GM19438 (cell line): ENCODE measurements around the gene FAM120B.

ENCODE experiments used
- ATAC-seq: cut with Tn5 transposase; IDR thresholded peaks from one replicate; pipeline ENCODE4 v1.9.1; 2021; ENCODE audit warnings: low read depth; ENCODE audit not compliant: unreplicated experiment

FAM120B gene

GRCh38 chr6:170437719-170438401 lies 131.3 kb downstream of the FAM120B start:
- no peak for ATAC-seq

GRCh38 chr6:170438402-170438753 lies 131.8 kb downstream of the FAM120B start:
- peak; percentile 97 for ATAC-seq

- no peak for ATAC-seq
These were observed 132.3 kb downstream of the FAM120B start for GRCh38 chr6:170438861-170439260.

- ATAC-seq, result no peak
These were observed 133.1 kb downstream of the FAM120B start for GRCh38 chr6:170439366-170440361.

- ATAC-seq, result no peak
These were observed 133.9 kb downstream of the FAM120B start for GRCh38 chr6:170440437-170440836.

- no peak for ATAC-seq
These were observed 134.8 kb downstream of the FAM120B start for GRCh38 chr6:170441316-170441715.

- no peak for ATAC-seq
These were observed 136.0 kb downstream of the FAM120B start for GRCh38 chr6:170442596-170442995.

GRCh38 chr6:170443151-170443662 lies 136.6 kb downstream of the FAM120B start:
- ATAC-seq, result no peak

GRCh38 chr6:170444056-170444591 lies 137.6 kb downstream of the FAM120B start:
- ATAC-seq, result no peak

- no peak for ATAC-seq
These were observed 138.3 kb downstream of the FAM120B start for GRCh38 chr6:170444811-170445211.

GRCh38 chr6:170445487-170445886 lies 138.9 kb downstream of the FAM120B start:
- no peak for ATAC-seq

- no peak for ATAC-seq
These were observed 139.4 kb downstream of the FAM120B start for GRCh38 chr6:170445971-170446370.

- no peak for ATAC-seq
These were observed 140.4 kb downstream of the FAM120B start for GRCh38 chr6:170446841-170447560.

GRCh38 chr6:170447561-170447930 lies 141.0 kb downstream of the FAM120B start:
- no peak for ATAC-seq

GRCh38 chr6:170448317-170448716 lies 141.8 kb downstream of the FAM120B start:
- no peak for ATAC-seq

- ATAC-seq, result no peak
These were observed 142.4 kb downstream of the FAM120B start for GRCh38 chr6:170448751-170449630.

- ATAC-seq, result no peak
These were observed 143.5 kb downstream of the FAM120B start for GRCh38 chr6:170449835-170450753.

- ATAC-seq, result no peak
These were observed 144.6 kb downstream of the FAM120B start for GRCh38 chr6:170450916-170451761.
